IMR-90 (cell line): ENCODE data around the gene KIF16B. TPM values are rescaled to one million over a fixed set of nuclear protein-coding genes. Genes with fewer than 3 reads are reported as not detected.

Source experiments
- ATAC-seq: fragments of 200-7000 bp; cut with Tn5 transposase; 2 replicates; pipeline ENCODE4 v1.9.1; 2020; ENCODE audit warnings: low read depth, mild to moderate bottlenecking, moderate library complexity
- BruUV-seq: library from RNA; stranded (reverse); fragments of 400-500 nt; replicated peaks from 2 replicates; lab custom pipeline; 2021; lab: Mats Ljungman, UMichigan
- CTCF ChIA-PET: fragments of 300-600 bp; formaldehyde crosslinking; extraction: SDS; loops from one replicate; lab custom pipeline; 2021; ENCODE audit warnings: antibody characterized with exemption; lab: Yijun Ruan, JAX
- POLR2A ChIA-PET: fragments of 300-600 bp; sonication (Branson Sonifier 250); formaldehyde crosslinking; loops from one replicate; lab custom pipeline; 2022; ENCODE audit warnings: antibody characterized with exemption; ENCODE audit not compliant: unreplicated experiment; lab: Charles Lee
- DNase-seq: peaks from one replicate; pipeline ENCODE4 v3.0.0; 2013
- H2AFZ ChIP-seq: replicated peaks from 2 replicates; pipeline ENCODE3; 2013; ENCODE audit warnings: low read length, mild to moderate bottlenecking; ENCODE audit not compliant: poor library complexity
- H2AK5ac ChIP-seq: 2 replicates; pipeline ENCODE4 v1.6.1; 2013; ENCODE audit warnings: low read depth, low read length, inconsistent platforms
- H2AK9ac ChIP-seq: replicated peaks from 2 replicates; pipeline ENCODE3; 2013; ENCODE audit warnings: mild to moderate bottlenecking, low read depth, low read length, moderate library complexity; ENCODE audit not compliant: poor library complexity
- H2BK120ac ChIP-seq: 2 replicates; pipeline ENCODE4 v1.6.1; 2013; ENCODE audit warnings: low read depth, low read length, inconsistent platforms
- H2BK15ac ChIP-seq: 3 replicates; pipeline ENCODE4 v1.6.1; 2013; ENCODE audit warnings: low read depth, low read length, inconsistent platforms
- H2BK20ac ChIP-seq: 2 replicates; pipeline ENCODE4 v1.6.1; 2013; ENCODE audit warnings: low read depth, mild to moderate bottlenecking, inconsistent platforms, low read length, moderate library complexity
- H2BK5ac ChIP-seq: 2 replicates; pipeline ENCODE4 v1.6.1; 2013; ENCODE audit warnings: mild to moderate bottlenecking, low read depth, low read length, inconsistent platforms; ENCODE audit not compliant: poor library complexity, severe bottlenecking
- H3K14ac ChIP-seq: replicated peaks from 2 replicates; pipeline ENCODE4 v1.6.1; 2013; ENCODE audit warnings: low read depth, low read length, inconsistent platforms
- H3K18ac ChIP-seq: 2 replicates; pipeline ENCODE4 v1.6.1; 2013; ENCODE audit warnings: low read depth, low read length, control low read depth
- H3K23ac ChIP-seq: 2 replicates; pipeline ENCODE4 v1.6.1; 2013; ENCODE audit warnings: low read depth, low read length, inconsistent platforms
- H3K27ac ChIP-seq: 2 replicates; pipeline ENCODE4 v1.5.1; 2013; ENCODE audit warnings: mild to moderate bottlenecking, control low read depth, low read length; ENCODE audit not compliant: insufficient read depth
- H3K27me3 ChIP-seq: 2 replicates; pipeline ENCODE4 v1.6.1; 2013; ENCODE audit warnings: low read length; ENCODE audit not compliant: control insufficient read depth, insufficient read depth
- H3K36me3 ChIP-seq: 2 replicates; pipeline ENCODE4 v1.6.1; 2013; ENCODE audit warnings: low read length, mixed read lengths; ENCODE audit not compliant: control insufficient read depth, insufficient read depth
- H3K4ac ChIP-seq: 2 replicates; pipeline ENCODE4 v1.6.1; 2013; ENCODE audit warnings: low read depth, low read length, inconsistent platforms
- H3K4me1 ChIP-seq: 2 replicates; pipeline ENCODE4 v1.6.1; 2013; ENCODE audit warnings: low read length, mixed read lengths; ENCODE audit not compliant: control insufficient read depth, insufficient read depth
- H3K4me2 ChIP-seq: 2 replicates; pipeline ENCODE4 v1.6.1; 2013; ENCODE audit warnings: low read depth, mild to moderate bottlenecking, control low read depth, low read length, moderate library complexity
- H3K4me3 ChIP-seq: 2 replicates; pipeline ENCODE4 v1.5.1; 2013; ENCODE audit warnings: low read depth, mild to moderate bottlenecking, control low read depth, low read length, moderate library complexity; ENCODE audit not compliant: insufficient read depth
- H3K56ac ChIP-seq: 2 replicates; pipeline ENCODE4 v1.6.1; 2013; ENCODE audit warnings: low read length, inconsistent platforms; ENCODE audit not compliant: insufficient read depth; ENCODE audit errors: extremely low read depth
- H3K79me1 ChIP-seq, 2 experiments: 2 replicates each; pipeline ENCODE4 v1.6.1; 2013; ENCODE audit warnings: low read length in 2 of 2, inconsistent platforms in 1 of 2, low read depth in 1 of 2
- H3K9ac ChIP-seq: 2 replicates; pipeline ENCODE4 v1.6.1; 2013; ENCODE audit warnings: low read depth, low read length, control low read depth
- H3K9me1 ChIP-seq: 2 replicates; pipeline ENCODE4 v1.6.1; 2013; ENCODE audit warnings: low read length, inconsistent platforms; ENCODE audit not compliant: insufficient read depth
- H3K9me3 ChIP-seq: 2 replicates; pipeline ENCODE4 v1.6.1; 2013; ENCODE audit warnings: low read length; ENCODE audit not compliant: control insufficient read depth, insufficient read depth
- H4K20me1 ChIP-seq: 2 replicates; pipeline ENCODE4 v1.6.1; 2013; ENCODE audit warnings: low read length, inconsistent platforms; ENCODE audit not compliant: insufficient read depth
- H4K5ac ChIP-seq: 2 replicates; pipeline ENCODE4 v1.6.1; 2013; ENCODE audit warnings: mild to moderate bottlenecking, low read depth, low read length, control low read depth
- H4K8ac ChIP-seq, 2 experiments: 2 replicates each; pipeline ENCODE4 v1.6.1; 2013; ENCODE audit warnings: low read depth in 2 of 2, low read length in 2 of 2, control low read depth in 1 of 2, inconsistent platforms in 1 of 2
- H4K91ac ChIP-seq: 2 replicates; pipeline ENCODE4 v1.6.1; 2013; ENCODE audit warnings: low read depth, low read length, inconsistent platforms; ENCODE audit not compliant: insufficient read depth
- BHLHE40 ChIP-seq: fragments of 150-350 bp; IDR thresholded peaks from 2 replicates; pipeline ENCODE4 v1.6.1; 2016; ENCODE audit warnings: mild to moderate bottlenecking, low read depth, low read length
- CEBPB ChIP-seq: IDR thresholded peaks from 2 replicates; pipeline ENCODE4 v1.6.1; 2012; ENCODE audit warnings: low read depth, low read length, improper control_type of control experiment
- CTCF ChIP-seq: conservative IDR thresholded peaks from 2 replicates; pipeline ENCODE4 v1.5.1; 2012; ENCODE audit warnings: mild to moderate bottlenecking, low read depth, low read length, improper control_type of control experiment
- FOS ChIP-seq: fragments of 150-350 bp; IDR thresholded peaks from 2 replicates; pipeline ENCODE4 v1.6.1; 2016; ENCODE audit warnings: low read depth, low read length
- MXI1 ChIP-seq: IDR thresholded peaks from 2 replicates; pipeline ENCODE4 v1.6.1; 2012; ENCODE audit warnings: low read depth, mild to moderate bottlenecking, low read length, moderate library complexity, borderline replicate concordance
- NFE2L2 ChIP-seq: fragments of 150-350 bp; IDR thresholded peaks from 2 replicates; pipeline ENCODE4 v1.6.1; 2016; ENCODE audit warnings: low read depth, mild to moderate bottlenecking, low read length
- POLR2A ChIP-seq: IDR thresholded peaks from 2 replicates; pipeline ENCODE4 v1.6.1; 2012; ENCODE audit warnings: mild to moderate bottlenecking, low read depth, low read length
- RAD21 ChIP-seq: IDR thresholded peaks from 2 replicates; pipeline ENCODE4 v1.6.1; 2012; ENCODE audit warnings: low read length, improper control_type of control experiment
- RFX5 ChIP-seq: IDR thresholded peaks from 2 replicates; pipeline ENCODE4 v1.8.0; 2012; ENCODE audit warnings: low read depth, mild to moderate bottlenecking, low read length, moderate library complexity
- USF2 ChIP-seq: fragments of 150-350 bp; IDR thresholded peaks from 2 replicates; pipeline ENCODE4 v1.6.1; 2017; ENCODE audit warnings: mild to moderate bottlenecking, antibody characterized with exemption, low read length, low read depth
- WGBS, 2 experiments: methylation state at CpG; one replicate each; pipeline versions ENCODE4 v1.1.5 to v1.1.7; 2013; ENCODE audit warnings: missing lambda C conversion rate in 2 of 2; ENCODE audit not compliant: insufficient read length in 1 of 2; ENCODE audit errors: extremely low coverage in 2 of 2; 5-methylcytosine and 5-hydroxymethylcytosine counted together
- dilution Hi-C: fragments of 300-500 bp; cut with HindIII; formaldehyde crosslinking; loops from one replicate; pipeline ENCODE4 v1.14.3; 2018; ENCODE audit warnings: low sequenced_read_pairs; ENCODE audit not compliant: unreplicated experiment
- in situ Hi-C: fragments of 300-500 bp; cut with MboI; formaldehyde crosslinking; loops from 3 replicates; pipeline ENCODE4 v1.14.3; 2019; ENCODE audit warnings: low sequenced_read_pairs, inconsistent platforms, mixed read lengths
- intact Hi-C: fragments of 100-400 bp; cut with micrococcal nuclease; formaldehyde crosslinking; loops from 2 replicates; pipeline ENCODE4 v1.10.0; 2022
- polyA plus RNA-seq, 3 experiments: library from polyadenylated mRNA; depleted of rRNA; stranded (reverse); fragments of >200 nt; gene quantifications; 2 replicates each; pipeline ENCODE4 v1.2.3, GENCODE V29; 2012; ENCODE audit warnings: low replicate concordance in 1 of 3
- total RNA-seq: library from RNA; depleted of rRNA; stranded (reverse); fragments of >200 nt; gene quantifications from 2 replicates; pipeline ENCODE4 v1.2.3, GENCODE V29; 2012
- TF ChIP-seq, protein P1 (sequence below): fragments of 150-350 bp; IDR thresholded peaks from 2 replicates; pipeline ENCODE4 v1.6.1; 2016; ENCODE audit warnings: low read depth, mild to moderate bottlenecking, low read length, moderate library complexity, borderline replicate concordance

The KIF16B gene
- total and polyA plus RNA-seq, 2 of the 4 experiments (the other 2 are of a cell fraction): 4.7 to 10.0 TPM

DNA sequence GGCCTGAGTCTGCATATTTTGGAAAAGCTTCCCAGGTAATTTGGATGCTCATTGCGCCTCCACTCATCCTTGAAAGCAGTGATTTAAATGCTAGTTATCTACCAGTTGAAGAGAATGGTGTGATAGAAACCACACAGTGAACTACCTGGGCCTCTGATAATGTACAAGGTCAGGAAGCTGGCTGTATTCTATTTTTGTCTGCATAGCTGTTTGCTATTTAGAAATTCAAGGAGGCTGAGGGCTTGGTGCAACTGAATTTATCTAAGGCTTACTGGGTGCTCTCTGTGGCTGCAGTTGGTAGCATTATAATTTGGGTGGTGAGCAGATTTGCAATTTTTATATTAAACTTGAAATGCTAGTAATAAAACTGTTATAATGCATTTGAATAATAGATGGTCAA is 245.6 kb downstream of the KIF16B start:
- dilution Hi-C loops: no loop called here
- no peaks in the 10 kb centered on the region for H4K20me1 ChIP-seq

More for the DNA sequence above, 245.6 kb downstream of the KIF16B start:
- ChIA-PET POLR2A (interaction anchor here (0.6 kb wide), 1 partner anchor 111 kb away, joined by 3 read pairs; no protein-coding TSS in a partner anchor), CTCF (no interaction called here)
- no peak overlapping the region for H3K18ac ChIP-seq
- H2BK15ac ChIP-seq: no peak overlapping the region
- H3K9ac ChIP-seq: no peak overlapping the region
- H4K91ac ChIP-seq: no peak overlapping the region
- H3K9me3 ChIP-seq: no peaks in the 10 kb centered on the region
- H3K14ac ChIP-seq: no peak overlapping the region
- no peak overlapping the region for H3K23ac ChIP-seq
- no peak overlapping the region for H3K4ac ChIP-seq
- no peak overlapping the region for H2BK5ac ChIP-seq
- in situ Hi-C loops (no loop called here), intact Hi-C loops (no loop called here)
- no peak overlapping the region for H2AK5ac ChIP-seq
- no peak overlapping the region for H2BK120ac ChIP-seq
- H2AFZ ChIP-seq: no peak overlapping the region
- no peak overlapping the region for H2AK9ac ChIP-seq
- H3K4me2 ChIP-seq: no peak overlapping the region
- H2BK20ac ChIP-seq: no peak overlapping the region
- H3K27me3 ChIP-seq: no peaks in the 10 kb centered on the region
- ATAC-seq (no peak), DNase-seq (no peak)
- BruUV-seq: no TSS peak
- H3K9me1 ChIP-seq: no peaks in the 10 kb centered on the region; the same call in 1 of the 2 replicates
- H4K8ac ChIP-seq: no peak overlapping the region
- no peaks in the 10 kb centered on the region for H3K79me1 ChIP-seq
- TF ChIP-seq FOS (no peak), RFX5 (no peak), CTCF (no peak), CEBPB (no peak), BHLHE40 (no peak), USF2 (no peak), POLR2A (no peak), MXI1 (no peak), RAD21 (no peak), NFE2L2 (no peak)
- TF ChIP-seq, protein P1, sequence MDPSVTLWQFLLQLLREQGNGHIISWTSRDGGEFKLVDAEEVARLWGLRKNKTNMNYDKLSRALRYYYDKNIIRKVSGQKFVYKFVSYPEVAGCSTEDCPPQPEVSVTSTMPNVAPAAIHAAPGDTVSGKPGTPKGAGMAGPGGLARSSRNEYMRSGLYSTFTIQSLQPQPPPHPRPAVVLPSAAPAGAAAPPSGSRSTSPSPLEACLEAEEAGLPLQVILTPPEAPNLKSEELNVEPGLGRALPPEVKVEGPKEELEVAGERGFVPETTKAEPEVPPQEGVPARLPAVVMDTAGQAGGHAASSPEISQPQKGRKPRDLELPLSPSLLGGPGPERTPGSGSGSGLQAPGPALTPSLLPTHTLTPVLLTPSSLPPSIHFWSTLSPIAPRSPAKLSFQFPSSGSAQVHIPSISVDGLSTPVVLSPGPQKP: no peak
- H3K4me1 ChIP-seq: no peaks in the 10 kb centered on the region
- WGBS, 2 experiments: no CpG with 5 or more reads among the region's 1 CpG
- H3K27ac ChIP-seq: no peak overlapping the region
- H3K4me3 ChIP-seq: no peak overlapping the region
- 0 out of 2 replicates have a peak, but pooled peaks cover 1% of the 10 kb centered on the region for H3K36me3 ChIP-seq
- no peak overlapping the region for H4K5ac ChIP-seq
- H3K56ac ChIP-seq: no peak overlapping the region
